Stimulated activated CD8-positive, alpha-beta memory T cell treated with anti-CD3 and anti-CD28 coated beads, Interleukin-4, amount 100 ng/mL, for 24 hours (primary cell): ENCODE measurements around the gene LRRC2.
"Not testable (repeated sequence)": the region's sequence is repeated elsewhere in the genome, so short reads cannot be mapped to it uniquely, and the experiment has no call there.

ENCODE experiments used
- DNase-seq: peaks from one replicate; pipeline ENCODE4 v3.0.0-alpha.2; 2020; ENCODE audit warnings: low read depth

Gene LRRC2

GRCh38 chr3:46584598-46585467 is 18.7 kb upstream of the LRRC2 start:
- DNase-seq = no peak

GRCh38 chr3:46580675-46581074 is 14.6 kb upstream of the LRRC2 start:
- no peak for DNase-seq

- DNase-seq = no peak
Measured at GRCh38 chr3:46579756-46580286, 13.7 kb upstream of the LRRC2 start.

GRCh38 chr3:46578973-46579755 is 13.1 kb upstream of the LRRC2 start:
- DNase-seq = no peak

- not testable (repeated sequence) for DNase-seq
Measured at GRCh38 chr3:46577580-46578249, 11.6 kb upstream of the LRRC2 start.

GRCh38 chr3:46576879-46577278 is 10.8 kb upstream of the LRRC2 start:
- no peak for DNase-seq

GRCh38 chr3:46576386-46576785 is 10.3 kb upstream of the LRRC2 start:
- DNase-seq = no peak

- no peak for DNase-seq
Measured at GRCh38 chr3:46575577-46576222, 9.6 kb upstream of the LRRC2 start.

GRCh38 chr3:46574881-46575576 is 8.9 kb upstream of the LRRC2 start:
- no peak for DNase-seq

GRCh38 chr3:46574243-46574646 is 8.1 kb upstream of the LRRC2 start:
- no peak for DNase-seq

GRCh38 chr3:46573701-46574100 is 7.6 kb upstream of the LRRC2 start:
- DNase-seq = no peak

- DNase-seq = no peak
Measured at GRCh38 chr3:46571684-46572083, 5.6 kb upstream of the LRRC2 start.

GRCh38 chr3:46565607-46566039 is 479 bp downstream of the LRRC2 start:
- DNase-seq = no peak

GRCh38 chr3:46565077-46565476 is 1.0 kb downstream of the LRRC2 start:
- DNase-seq = no peak

GRCh38 chr3:46564190-46565021 is 1.7 kb downstream of the LRRC2 start:
- no peak for DNase-seq

GRCh38 chr3:46561951-46562350 is 4.2 kb downstream of the LRRC2 start:
- no peak for DNase-seq

- no peak for DNase-seq
Measured at GRCh38 chr3:46561511-46561910, 4.6 kb downstream of the LRRC2 start.

GRCh38 chr3:46559091-46559704 is 6.9 kb downstream of the LRRC2 start:
- no peak for DNase-seq

GRCh38 chr3:46558184-46559043 is 7.7 kb downstream of the LRRC2 start:
- DNase-seq = peak; percentile 53
